ENCODE results near the gene MUC5B.
"Not testable (repeated sequence)": the region's sequence is repeated elsewhere in the genome, so short reads cannot be mapped to it uniquely, and the experiment has no call there.

DNA sequence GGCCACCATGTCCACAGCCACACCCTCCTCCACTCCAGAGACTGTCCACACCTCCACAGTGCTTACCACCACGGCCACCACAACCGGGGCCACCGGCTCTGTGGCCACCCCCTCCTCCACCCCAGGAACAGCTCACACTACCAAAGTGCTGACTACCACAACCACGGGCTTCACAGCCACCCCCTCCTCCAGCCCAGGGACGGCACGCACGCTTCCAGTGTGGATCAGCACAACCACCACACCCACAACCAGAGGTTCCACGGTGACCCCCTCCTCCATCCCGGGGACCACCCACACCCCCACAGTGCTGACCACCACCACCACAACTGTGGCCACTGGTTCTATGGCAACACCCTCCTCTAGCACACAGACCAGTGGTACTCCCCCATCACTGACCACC is 21.7 kb downstream of the MUC5B start:
- TF ChIP-seq, protein P1, sequence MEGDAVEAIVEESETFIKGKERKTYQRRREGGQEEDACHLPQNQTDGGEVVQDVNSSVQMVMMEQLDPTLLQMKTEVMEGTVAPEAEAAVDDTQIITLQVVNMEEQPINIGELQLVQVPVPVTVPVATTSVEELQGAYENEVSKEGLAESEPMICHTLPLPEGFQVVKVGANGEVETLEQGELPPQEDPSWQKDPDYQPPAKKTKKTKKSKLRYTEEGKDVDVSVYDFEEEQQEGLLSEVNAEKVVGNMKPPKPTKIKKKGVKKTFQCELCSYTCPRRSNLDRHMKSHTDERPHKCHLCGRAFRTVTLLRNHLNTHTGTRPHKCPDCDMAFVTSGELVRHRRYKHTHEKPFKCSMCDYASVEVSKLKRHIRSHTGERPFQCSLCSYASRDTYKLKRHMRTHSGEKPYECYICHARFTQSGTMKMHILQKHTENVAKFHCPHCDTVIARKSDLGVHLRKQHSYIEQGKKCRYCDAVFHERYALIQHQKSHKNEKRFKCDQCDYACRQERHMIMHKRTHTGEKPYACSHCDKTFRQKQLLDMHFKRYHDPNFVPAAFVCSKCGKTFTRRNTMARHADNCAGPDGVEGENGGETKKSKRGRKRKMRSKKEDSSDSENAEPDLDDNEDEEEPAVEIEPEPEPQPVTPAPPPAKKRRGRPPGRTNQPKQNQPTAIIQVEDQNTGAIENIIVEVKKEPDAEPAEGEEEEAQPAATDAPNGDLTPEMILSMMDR (IDR thresholded peaks at IDR 0.05; ENCODE audit: low read depth, low read length, missing input control), result not testable (repeated sequence)
- TF ChIP-seq, protein P2, sequence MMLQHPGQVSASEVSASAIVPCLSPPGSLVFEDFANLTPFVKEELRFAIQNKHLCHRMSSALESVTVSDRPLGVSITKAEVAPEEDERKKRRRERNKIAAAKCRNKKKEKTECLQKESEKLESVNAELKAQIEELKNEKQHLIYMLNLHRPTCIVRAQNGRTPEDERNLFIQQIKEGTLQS (IDR thresholded peaks at IDR 0.05), result not testable (repeated sequence)
- TF ChIP-seq JUND (IDR thresholded peaks at IDR 0.05); RAD21 (IDR thresholded peaks at IDR 0.05); TAF1 (conservative IDR thresholded peaks at IDR 0.05); YY1 (IDR thresholded peaks at IDR 0.05): not testable (repeated sequence)

All from liver (tissue), 3 donors.